HG03025 (cell line): ENCODE results near the gene IQGAP2.
"Not testable (repeated sequence)": the region's sequence is repeated elsewhere in the genome, so short reads cannot be mapped to it uniquely, and the experiment has no call there.

Experiments
- ATAC-seq: cut with Tn5 transposase; IDR thresholded peaks from one replicate; pipeline ENCODE4 v1.9.1; 2021; ENCODE audit warnings: mild to moderate bottlenecking, moderate library complexity; ENCODE audit not compliant: unreplicated experiment, low FRiP score

IQGAP2 gene

DNA sequence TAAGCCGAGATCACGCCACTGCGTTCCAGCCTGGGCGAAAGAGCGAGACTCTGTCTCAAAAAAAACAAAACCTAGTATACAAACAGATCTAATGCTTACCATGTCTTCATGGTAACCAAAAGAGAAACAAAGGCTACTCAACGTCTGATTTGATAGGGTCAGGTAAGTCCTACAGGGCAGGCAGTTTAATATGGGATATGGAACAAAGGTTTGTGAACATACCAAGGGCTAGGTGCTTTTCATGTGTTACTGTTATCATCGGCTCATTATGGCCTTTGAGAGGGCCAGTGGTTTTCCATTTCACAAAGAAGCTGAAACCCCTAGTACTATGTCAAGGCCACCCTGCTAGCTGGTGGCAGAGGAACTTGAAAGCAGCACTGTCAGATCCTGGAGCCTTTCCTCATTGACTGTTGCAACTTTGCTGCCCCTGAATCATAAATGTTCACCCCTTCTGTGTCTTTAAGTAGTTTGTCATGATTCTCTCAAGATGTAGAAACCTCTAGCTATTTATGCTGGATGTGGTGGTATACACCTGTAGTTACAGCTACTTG, 5.1 kb downstream of the IQGAP2 start:
- ATAC-seq: no peak

DNA sequence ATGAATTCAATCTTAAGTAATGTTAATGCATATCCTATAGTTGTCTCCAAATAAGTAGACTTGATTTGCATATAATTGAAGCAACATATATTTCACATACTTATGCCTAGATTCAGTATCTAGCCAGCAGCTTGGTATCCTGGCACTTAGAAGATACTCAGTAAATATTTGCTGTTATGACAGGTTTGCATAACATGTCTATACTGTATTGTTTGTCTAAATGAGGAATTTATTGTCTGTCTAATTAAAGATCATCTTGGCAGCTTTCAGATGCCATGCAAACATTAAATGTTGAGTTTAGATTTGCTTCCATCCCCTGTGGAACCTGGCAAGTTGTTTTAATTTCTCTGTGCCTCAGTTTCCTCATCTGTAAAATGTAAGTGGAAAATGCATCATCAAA, 9.4 kb downstream of the IQGAP2 start:
- ATAC-seq: no peak

DNA sequence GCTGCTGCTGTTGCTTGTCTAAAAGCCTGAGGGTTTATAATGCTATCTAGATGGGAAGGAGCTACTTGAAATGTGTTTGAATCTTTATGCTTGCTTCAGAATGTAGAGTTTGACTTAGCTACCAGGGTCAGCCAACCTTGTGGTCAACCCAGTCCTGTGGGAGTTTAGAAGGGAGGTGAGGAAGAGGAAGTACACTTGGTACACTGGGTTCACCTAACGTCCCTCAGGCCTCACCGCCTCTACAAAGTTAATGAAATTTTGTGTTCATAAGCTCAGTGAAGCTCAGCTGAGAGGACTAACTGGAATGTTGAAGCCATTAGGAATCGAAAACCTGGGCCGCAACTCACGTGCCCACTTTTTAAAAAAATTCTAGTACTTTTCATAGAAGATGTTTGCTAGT, 10.7 kb downstream of the IQGAP2 start:
- ATAC-seq: no peak

DNA sequence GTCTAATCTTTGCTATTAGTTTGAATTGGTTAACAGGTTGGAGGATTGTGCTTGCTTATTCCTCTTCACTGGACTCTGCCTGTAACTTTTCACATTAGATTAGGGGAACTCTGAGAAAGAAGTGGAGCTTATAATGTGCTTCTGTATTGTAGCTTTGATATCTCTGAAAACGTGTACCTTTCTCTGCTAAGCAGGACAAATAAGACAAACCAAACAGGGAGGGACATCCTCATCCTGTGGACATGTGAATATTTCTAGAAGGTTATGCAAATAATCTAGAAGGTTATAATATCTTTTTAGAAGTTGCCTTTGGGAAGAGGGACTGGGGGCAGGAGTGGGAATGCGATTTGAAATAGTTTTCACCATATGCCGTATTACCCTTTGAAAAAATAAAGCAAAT, 11.7 kb downstream of the IQGAP2 start:
- ATAC-seq: no peak

DNA sequence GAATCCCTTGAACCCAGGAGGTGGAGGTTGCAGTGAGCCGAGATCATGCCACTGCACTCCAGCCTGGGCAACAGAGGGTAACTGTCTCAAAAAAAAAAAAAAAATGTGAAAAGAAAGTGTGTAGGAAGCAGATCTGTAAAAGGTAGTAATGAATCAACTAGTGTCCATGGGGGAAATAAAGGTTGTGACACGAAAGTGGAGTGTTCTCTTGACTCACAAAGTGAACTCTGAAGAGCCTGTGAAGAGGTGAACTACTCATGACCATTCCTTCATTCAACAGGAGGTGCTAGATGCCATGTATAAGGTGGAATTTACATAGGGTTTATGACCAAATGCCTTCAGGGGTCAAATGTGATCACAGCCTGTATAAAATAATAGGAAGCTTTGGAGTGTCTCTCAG, 12.8 kb downstream of the IQGAP2 start:
- no peak for ATAC-seq

- ATAC-seq: no peak
Observed at GRCh38 chr5:76419597-76420298, 16.7 kb downstream of the IQGAP2 start.

- no peak for ATAC-seq
Observed at GRCh38 chr5:76422227-76422626, 19.1 kb downstream of the IQGAP2 start.

DNA sequence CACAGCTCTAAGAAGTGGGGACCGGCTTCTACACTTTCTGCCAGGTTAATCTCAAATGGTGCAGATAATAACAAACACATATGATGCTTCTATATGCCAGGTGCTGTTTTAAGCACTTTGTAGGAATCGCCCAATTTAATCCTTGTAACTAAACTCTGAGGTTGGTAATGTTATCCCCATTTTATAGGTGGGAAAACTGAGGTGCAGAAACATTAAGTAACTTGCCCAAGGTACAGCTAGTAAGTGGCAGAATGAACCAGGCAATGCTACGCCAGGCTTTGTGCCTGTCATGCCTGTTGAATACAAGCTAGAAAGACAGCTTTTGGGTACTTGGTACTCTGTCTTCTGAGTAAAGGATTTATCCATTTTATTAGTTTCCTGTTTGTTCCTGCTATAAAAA, 19.7 kb downstream of the IQGAP2 start:
- no peak for ATAC-seq

DNA sequence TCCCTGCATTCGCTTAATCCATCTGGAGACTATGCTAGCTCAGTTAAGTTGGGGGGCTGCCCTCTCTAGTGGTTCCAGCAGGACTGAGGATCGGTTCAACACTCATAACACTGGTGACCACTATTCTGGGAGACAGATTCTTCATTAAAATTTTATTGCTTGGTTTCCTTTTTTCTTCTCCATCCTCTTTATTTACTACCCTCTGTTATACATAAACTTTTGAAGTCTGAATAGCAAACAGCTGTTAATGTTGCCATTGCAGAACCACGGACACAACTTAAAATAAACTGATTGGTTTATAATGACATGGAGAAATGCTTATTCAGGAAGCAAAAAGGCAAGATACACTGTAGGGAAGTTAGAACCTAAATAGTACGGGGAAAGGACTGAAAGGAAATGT, 22.1 kb downstream of the IQGAP2 start:
- no peak for ATAC-seq

DNA sequence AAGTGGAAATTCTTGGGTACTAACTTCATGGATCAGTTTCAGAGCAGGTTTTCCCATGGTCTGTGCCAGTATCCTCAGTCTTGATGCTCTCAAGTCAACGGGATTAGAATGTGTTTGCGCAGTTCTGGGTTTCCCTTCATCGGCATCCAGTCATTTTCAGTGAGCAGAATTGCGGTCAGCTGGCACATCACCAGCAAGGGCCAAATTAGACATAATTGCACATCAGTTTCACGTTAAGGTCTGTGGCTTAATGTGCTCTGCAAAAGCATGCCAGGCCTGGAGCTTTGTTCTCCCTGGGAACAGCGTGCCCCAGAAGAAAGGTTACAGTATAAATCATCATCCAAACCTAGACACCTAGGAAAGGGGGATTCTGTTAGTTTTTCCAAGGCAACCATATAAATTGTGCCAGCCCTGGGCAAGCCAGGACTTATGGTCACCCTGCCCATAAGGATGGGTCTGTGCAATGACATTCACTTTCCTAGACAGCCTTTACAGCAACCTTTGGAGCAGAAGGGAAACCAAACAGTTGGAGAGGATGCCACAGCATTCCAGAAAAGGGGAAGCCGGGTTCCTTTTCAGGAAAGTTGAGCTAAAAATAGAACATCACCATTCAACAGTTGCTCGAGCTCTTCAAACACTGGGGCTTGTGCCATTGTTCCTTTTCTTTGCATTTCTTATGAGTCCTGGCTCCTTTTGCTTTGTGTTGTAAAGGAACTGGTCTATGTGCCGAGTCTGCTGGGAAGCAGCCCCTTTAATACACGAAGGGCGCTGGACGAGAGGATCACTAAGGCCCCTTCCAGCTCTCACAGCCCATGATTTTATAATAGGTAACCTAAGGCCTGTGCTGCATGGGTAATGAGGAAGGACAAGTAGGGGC, 23.1 kb downstream of the IQGAP2 start:
- no peak for ATAC-seq

- ATAC-seq: no peak
Observed at GRCh38 chr5:76427206-76428140, 24.4 kb downstream of the IQGAP2 start.

- ATAC-seq: not testable (repeated sequence)
Observed at GRCh38 chr5:76428550-76428949, 25.5 kb downstream of the IQGAP2 start.

- ATAC-seq: no peak
Observed at GRCh38 chr5:76433261-76433660, 30.2 kb downstream of the IQGAP2 start.

DNA sequence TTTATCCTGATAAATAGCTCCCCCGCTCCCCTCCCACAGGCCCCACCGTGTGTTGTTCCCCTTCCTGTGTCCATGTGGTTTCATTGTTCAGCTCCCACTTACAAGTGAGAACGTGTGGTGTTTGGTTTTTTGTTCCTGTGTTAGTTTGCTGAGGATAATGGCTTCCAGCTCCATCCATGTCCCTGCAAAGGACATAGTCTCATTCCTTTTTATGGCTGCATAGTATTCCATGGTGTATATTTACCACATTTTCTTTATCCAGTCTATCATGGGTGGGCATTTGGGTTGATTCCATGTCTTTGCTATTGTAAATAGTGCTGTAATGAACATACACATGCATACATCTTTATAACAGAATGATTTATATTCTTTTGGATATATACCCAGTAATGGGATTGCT, 34.4 kb downstream of the IQGAP2 start:
- not testable (repeated sequence) for ATAC-seq

GRCh38 chr5:76438025-76438424, 34.9 kb downstream of the IQGAP2 start:
- no peak for ATAC-seq

DNA sequence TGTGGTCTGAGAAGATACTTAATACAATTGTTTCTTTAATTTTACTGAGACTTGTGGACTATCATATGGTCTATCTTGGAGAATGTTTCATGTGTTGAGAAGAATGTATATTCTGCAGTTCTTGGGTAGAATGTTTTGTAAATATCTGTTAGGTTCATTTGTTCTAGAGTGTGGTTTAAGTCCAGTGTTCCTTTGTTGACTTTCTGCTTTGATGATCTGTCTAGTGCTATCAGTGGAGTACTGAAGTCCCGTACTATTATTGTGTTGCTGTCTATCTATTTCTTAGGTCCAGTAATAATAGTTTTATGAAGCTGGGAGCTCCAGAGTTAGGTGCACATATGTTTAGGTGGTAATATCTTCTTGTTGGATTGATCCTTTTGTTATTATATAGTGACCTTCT, 36.1 kb downstream of the IQGAP2 start:
- no peak for ATAC-seq

DNA sequence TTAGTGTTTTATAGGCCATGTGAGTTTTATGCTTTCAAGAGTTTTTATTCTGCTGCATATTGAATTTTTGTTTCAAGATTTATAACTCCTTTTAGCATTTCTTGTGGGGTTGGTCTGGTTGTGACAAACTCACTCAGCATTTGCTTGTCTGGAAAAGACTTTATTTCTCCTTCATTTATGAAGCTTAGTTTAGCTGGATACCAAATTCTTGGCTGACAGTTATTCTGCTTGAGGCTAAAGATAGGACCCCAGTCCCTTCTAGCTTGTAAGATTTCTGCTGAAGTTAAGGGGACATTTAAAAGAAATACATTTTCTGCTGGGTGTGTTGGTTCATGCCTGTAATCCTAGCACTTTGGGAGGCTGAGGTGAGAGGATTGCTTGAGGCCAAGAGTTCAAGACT, 36.8 kb downstream of the IQGAP2 start:
- no peak for ATAC-seq

DNA sequence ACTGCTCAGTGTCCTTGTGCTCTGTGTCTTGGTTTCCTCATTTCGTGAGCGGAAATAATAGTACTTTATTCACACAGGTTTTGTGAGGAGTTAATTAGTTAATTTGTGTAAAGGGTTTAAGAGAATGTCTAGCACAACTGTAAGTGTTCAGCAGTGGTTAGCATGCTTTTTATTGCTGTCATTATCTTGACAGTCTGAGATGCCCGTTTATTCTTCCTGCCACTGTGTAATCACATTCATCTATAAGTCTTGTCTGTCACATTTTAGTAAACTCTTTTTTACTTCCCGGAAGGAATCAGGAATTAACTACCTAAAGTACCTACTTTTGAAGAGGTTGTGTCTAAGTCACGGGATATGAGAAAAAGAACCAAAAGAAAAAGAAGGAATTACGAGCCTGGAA, 38.0 kb downstream of the IQGAP2 start:
- ATAC-seq: no peak

- no peak for ATAC-seq
Observed at GRCh38 chr5:76441890-76442673, 39.0 kb downstream of the IQGAP2 start.
